NCI-H82 (cell line): ENCODE data around the gene PDZRN3.

ENCODE experiments used
- DNase-seq: peaks from one replicate; lab custom pipeline; 2025; lab: John Stamatoyannopoulos, UW

Gene PDZRN3

GRCh38 chr3:73418681-73419080 is 206.1 kb downstream of the PDZRN3 start:
- DNase-seq = no peak

DNA sequence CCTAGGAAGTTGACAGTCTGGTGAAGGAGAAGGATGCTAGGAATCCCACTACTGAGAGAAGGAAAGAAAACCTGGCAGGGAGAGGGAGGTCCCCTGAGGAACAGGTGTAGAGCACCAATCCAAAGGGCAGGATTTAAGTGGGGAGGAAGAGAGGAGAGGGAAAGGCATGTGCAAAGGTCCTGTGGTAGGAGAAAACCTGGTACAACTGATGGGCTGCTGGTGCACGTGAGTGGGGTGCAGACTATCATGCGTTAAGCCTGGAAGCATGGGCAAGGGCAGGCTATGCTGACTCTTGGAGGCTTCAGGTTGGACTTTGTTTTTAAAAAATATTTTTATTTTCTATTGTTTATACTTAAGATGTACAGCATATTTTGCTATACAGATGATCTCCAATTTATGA is 209.6 kb downstream of the PDZRN3 start:
- no peak for DNase-seq

DNA sequence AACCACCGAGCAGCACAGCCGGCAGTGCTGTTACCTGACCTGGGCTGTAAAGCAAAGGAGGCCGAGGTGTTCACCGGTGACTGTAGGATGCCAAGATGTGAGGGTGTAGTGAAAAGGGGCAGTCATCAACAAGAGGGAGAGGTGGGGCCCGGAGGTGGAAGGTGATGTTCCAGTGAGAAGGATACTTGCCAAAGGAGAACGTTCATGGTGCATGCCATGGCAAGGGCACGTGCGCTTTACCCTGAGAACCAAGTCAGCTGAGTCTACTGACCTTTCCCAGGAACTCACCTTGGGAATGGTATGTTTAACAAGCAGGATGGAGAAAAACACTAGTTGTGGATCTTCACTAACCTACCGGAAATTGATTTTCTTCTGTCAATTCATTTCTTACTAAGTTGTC is 211.1 kb downstream of the PDZRN3 start:
- no peak for DNase-seq

DNA sequence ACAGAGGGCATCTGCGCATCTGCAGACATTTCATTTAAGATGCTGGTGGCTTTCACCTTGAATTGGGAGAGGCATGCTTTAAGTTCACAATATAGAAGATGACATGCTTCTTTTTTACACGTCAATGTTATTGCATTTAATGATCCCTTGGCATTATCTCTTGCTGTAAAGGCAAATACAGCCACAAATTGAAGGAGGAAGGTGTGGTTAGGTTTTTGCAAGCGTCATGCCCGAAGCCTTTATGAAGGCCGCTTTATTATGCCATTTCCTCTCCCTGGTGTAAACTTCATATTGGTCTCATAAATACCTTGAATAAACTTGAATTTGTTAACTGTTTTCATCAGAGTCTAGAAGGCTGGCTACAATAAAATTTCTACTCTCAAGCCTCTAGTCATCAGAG is 212.7 kb downstream of the PDZRN3 start:
- no peak for DNase-seq

GRCh38 chr3:73411545-73411944 is 213.2 kb downstream of the PDZRN3 start:
- DNase-seq = no peak

DNA sequence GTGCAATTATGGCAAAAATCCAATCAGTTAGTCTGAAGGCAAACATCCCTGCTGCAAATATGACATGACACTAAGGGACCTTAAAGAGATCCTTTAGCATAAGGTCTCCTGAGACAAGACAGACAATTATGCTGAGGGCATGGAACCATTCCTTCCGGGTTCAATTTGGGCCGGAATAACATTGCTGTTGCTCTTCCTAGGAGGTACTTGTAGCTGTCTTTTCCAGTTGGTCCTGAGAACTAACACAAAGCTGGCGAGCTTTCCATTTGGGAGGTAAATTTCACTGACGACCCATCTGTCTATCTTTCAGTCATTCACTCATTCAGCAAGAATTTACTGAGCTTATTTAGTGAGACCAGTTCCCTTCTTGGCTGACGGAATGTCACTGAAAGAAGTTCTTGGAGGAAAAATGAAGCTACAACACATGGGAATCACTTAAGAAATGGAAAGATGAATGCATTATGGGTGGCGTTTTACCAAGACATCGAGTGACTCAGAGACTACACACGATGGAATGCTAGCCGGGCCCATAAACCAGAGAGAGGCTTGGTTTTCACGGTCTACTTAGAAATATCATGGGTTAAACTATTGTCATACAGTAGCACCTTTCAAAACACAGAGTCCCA is 215.5 kb downstream of the PDZRN3 start:
- DNase-seq = no peak

GRCh38 chr3:73408634-73409033 is 216.1 kb downstream of the PDZRN3 start:
- DNase-seq = no peak

DNA sequence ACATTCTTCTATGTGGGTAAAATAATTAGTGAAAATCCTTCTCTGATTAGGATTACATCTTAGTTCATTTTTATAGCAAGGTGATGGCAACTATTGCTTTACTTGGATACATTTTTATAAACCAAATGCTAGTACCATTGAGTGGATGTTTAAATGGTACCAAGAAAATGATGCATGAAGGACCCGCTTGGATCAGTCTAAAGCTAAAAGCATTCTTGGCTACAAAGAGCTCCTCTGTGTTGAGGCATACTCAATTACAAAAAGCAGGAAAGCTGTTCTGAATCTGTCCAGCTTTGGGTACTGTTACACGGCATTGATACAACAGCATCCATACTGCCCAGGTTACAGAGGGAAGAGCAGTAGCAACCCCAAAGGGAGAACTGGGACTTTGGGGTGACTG is 217.2 kb downstream of the PDZRN3 start:
- no peak for DNase-seq

DNA sequence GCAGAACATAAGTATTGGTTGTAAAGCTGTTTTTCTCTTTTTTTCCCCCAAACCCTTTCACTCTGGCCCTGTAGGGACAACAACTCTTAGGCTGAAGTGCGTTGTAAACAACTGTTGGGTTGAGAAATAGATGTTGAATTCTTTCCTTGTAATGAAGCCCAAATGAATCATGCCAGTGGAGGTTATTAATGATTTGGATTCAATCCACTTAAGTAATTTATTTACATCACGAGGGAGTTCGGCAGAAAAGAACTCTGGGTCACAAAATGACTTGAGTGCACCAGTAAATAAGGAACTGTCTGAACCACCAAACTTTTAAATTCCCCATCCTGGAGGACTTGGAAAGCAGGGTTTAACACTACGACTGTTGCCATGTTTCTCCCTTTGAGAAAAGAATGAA is 218.9 kb downstream of the PDZRN3 start:
- DNase-seq = no peak

- no peak for DNase-seq
Measured at GRCh38 chr3:73405000-73405399, 219.7 kb downstream of the PDZRN3 start.

GRCh38 chr3:73404435-73404834 is 220.3 kb downstream of the PDZRN3 start:
- no peak for DNase-seq

DNA sequence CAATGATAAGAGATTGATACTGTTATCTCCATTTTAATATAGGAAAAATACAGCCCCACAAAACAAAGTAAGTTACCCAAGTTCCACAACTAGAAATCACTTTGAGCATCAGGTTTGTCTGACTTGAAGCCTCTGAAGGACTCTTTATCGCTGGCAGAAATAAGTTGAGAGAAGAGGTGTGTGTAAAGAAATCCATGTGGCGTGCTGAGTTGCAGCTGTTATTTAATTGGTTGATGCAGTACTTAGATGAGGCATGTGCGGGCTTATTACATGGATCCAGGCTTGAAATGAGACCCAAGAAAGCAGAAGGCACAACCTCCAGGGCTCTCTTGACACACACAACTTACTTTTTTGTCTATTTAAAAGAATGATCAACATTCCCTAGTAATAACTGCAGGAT is 221.3 kb downstream of the PDZRN3 start:
- DNase-seq = no peak

GRCh38 chr3:73401616-73402279 is 223.0 kb downstream of the PDZRN3 start:
- no peak for DNase-seq

- DNase-seq = no peak
Measured at GRCh38 chr3:73401059-73401458, 223.7 kb downstream of the PDZRN3 start.

GRCh38 chr3:73399666-73400253 is 225.0 kb downstream of the PDZRN3 start:
- no peak for DNase-seq

- no peak for DNase-seq
Measured at GRCh38 chr3:73399106-73399505, 225.6 kb downstream of the PDZRN3 start.

DNA sequence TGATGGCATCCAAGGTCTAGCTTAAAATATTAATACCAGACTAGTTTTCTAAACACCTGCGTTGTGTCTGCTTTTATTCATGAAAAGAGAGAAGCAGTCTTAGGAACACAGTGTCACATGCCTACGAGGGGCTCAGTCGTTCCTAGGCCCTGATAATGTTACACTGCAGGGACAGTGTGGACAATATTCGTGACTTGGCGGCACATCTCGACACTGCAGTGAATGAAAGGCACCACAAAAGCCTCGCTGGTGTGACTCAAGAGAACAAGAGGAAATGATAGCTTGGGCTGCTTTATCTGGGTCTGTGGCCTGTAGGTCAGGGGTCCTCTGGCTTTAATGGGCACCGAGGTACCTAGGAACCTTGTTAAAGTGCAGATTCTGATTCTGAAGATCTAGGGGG is 226.7 kb downstream of the PDZRN3 start:
- DNase-seq = no peak

DNA sequence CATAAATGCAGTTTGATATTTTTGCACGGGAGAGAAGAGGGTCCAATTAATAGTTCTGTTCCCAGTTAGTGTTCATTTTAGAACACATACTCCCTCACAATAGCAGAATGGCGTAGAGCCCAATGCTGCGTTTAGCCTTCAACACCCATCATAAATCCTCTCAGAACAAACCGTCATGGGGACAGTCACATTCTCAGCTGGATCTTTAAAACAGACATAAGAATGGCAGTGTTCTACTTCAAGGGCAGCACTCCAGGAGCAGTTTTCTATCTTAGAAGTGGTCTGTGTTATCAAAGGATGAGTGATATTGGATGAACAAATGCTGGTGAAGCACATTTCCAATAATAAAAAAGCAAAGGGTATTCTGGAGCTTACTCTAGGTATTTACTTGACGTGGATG is 230.5 kb downstream of the PDZRN3 start:
- no peak for DNase-seq

DNA sequence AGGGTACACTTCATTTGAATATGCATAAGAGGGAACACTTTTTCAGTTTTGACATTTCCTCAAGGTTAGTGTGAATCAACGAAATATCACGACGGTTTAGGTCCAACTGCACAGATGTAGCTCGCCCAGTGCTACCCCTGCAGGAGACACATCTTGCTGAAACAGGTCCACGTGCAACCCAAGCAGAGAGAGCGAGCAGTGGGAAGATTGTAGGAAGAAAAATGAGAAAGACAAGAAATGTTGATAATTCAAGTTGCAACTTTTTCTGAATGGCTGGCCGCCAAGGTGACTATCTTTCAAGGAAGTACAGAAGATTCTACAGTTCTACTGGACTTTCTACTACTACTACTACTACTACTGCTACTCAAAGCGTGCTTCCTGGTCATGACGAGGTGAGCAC is 231.7 kb downstream of the PDZRN3 start:
- DNase-seq = no peak

- no peak for DNase-seq
Measured at GRCh38 chr3:73391984-73392383, 232.8 kb downstream of the PDZRN3 start.

- no peak for DNase-seq
Measured at GRCh38 chr3:73389928-73390327, 234.8 kb downstream of the PDZRN3 start.

DNA sequence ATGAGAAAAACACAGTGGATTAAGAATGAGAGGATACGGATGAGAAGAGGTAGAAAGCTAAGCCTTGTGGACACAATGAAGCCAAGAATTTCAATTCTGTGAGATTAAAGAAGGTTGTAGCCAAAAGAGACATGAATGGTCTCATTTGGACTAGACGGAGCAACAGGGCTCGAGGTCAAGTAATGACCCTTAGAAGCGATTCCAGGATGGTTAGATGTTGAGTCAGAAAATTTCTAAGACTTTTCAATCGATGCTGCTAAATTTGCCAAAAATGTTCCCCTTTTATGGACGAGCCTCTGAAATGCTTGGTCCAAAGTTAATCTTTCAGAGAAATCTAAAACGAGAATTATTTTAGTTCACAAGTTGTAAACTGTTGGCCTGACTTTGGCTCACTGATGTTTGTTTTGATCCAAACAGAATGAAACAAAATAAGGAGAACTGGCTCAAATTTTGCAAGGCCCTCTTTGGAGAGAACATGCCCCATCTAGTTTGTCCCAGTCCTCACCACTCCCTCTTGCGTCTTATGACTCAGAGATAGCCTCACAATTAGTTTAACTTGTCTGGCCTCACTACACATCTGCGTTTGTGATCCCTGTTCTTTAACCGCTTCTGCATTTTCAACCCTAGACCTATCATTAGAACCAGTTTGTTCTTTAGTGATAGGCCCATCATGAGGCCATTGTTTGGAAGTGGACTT is 235.5 kb downstream of the PDZRN3 start:
- DNase-seq = no peak

DNA sequence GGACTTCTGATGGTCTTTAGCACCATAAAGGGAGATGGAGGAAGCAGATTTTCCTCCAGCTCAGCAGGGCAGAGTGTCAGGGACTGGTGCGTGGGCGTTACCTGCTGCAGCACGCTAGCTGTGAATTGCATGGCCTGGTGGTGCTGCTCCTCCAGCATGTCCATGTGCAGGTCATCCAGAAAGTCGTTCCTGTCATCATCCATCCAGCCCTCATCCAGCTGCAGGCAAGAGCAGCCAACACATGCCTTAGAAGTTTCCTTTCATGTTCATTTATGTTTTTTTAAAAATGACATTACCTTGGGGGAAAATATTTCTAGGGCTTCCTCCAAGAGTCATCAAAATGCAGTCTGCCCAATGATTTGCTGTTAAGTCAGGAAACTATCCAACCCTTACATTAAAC is 239.2 kb downstream of the PDZRN3 start:
- DNase-seq = no peak
